Measurements from ENCODE around the gene SLC27A1. TPM values are rescaled to one million over a fixed set of nuclear protein-coding genes. Genes with fewer than 3 reads are reported as not detected.
"Not testable (repeated sequence)": the region's sequence is repeated elsewhere in the genome, so short reads cannot be mapped to it uniquely, and the experiment has no call there.

Gene SLC27A1
- total RNA-seq, 1 donor from 2014 or later, result 59.3 TPM

- Histone ChIP-seq H3K4me3 (no peak overlapping the region), H3K4me1 (peaks cover 36% of the 10 kb centered on the region), H3K36me3 (peaks cover 26% of the 10 kb centered on the region), H3K27me3 (ENCODE audit: low read depth) (no peaks in the 10 kb centered on the region), H3K27ac (replicated peaks) (peak overlapping the region; percentile 65), H3K9me3 (replicated peaks) (no peaks in the 10 kb centered on the region)
- no peak for TF ChIP-seq CTCF (IDR thresholded peaks at IDR 0.05; ENCODE audit: borderline replicate concordance)
- intact Hi-C loops (cut with micrococcal nuclease), result no loop called here
- DNase-seq, result no peak
Observed at GRCh38 chr19:17491287-17491686, 21.0 kb downstream of the SLC27A1 start.

- no peak overlapping the region for H3K4me3 ChIP-seq
- peaks cover 29% of the 10 kb centered on the region for H3K36me3 ChIP-seq
- TF ChIP-seq CTCF (IDR thresholded peaks at IDR 0.05; ENCODE audit: borderline replicate concordance), result no peak
- peaks cover 44% of the 10 kb centered on the region for H3K4me1 ChIP-seq
- H3K9me3 ChIP-seq (replicated peaks), result no peaks in the 10 kb centered on the region
- no peak overlapping the region for H3K27ac ChIP-seq (replicated peaks)
- intact Hi-C loops (cut with micrococcal nuclease), result no loop called here
- DNase-seq, result no peak
- no peaks in the 10 kb centered on the region for H3K27me3 ChIP-seq (ENCODE audit: low read depth)
Observed at GRCh38 chr19:17495639-17496296, 25.4 kb downstream of the SLC27A1 start.

GRCh38 chr19:17496337-17496997, 26.1 kb downstream of the SLC27A1 start:
- H3K9me3 ChIP-seq (replicated peaks), result no peaks in the 10 kb centered on the region
- intact Hi-C loops (cut with micrococcal nuclease), result no loop called here
- no peak overlapping the region for H3K4me3 ChIP-seq
- peaks cover 36% of the 10 kb centered on the region for H3K36me3 ChIP-seq
- peak; percentile 63 for DNase-seq
- H3K4me1 ChIP-seq, result peaks cover 44% of the 10 kb centered on the region
- H3K27ac ChIP-seq (replicated peaks), result no peak overlapping the region
- H3K27me3 ChIP-seq (ENCODE audit: low read depth), result no peaks in the 10 kb centered on the region
- peak; percentile 85 for TF ChIP-seq CTCF (IDR thresholded peaks at IDR 0.05; ENCODE audit: borderline replicate concordance)

GRCh38 chr19:17497149-17497798, 26.9 kb downstream of the SLC27A1 start:
- intact Hi-C loops (cut with micrococcal nuclease), result no loop called here
- Histone ChIP-seq H3K27ac (replicated peaks) (peak overlapping the region; percentile 69), H3K4me3 (no peak overlapping the region), H3K27me3 (ENCODE audit: low read depth) (no peaks in the 10 kb centered on the region), H3K4me1 (peaks cover 44% of the 10 kb centered on the region), H3K36me3 (peaks cover 37% of the 10 kb centered on the region), H3K9me3 (replicated peaks) (no peaks in the 10 kb centered on the region)
- DNase-seq, result no peak
- TF ChIP-seq CTCF (IDR thresholded peaks at IDR 0.05; ENCODE audit: borderline replicate concordance), result no peak

- Histone ChIP-seq H3K36me3 (peaks cover 48% of the 10 kb centered on the region), H3K27ac (replicated peaks) (peak overlapping the region; percentile 69), H3K4me1 (peaks cover 44% of the 10 kb centered on the region)
- H3K9me3 ChIP-seq (replicated peaks); DNase-seq; H3K4me3 ChIP-seq; H3K27me3 ChIP-seq (ENCODE audit: low read depth); intact Hi-C loops (cut with micrococcal nuclease): not testable (repeated sequence)
- peak; percentile 23 for TF ChIP-seq CTCF (IDR thresholded peaks at IDR 0.05; ENCODE audit: borderline replicate concordance)
Observed at GRCh38 chr19:17499025-17499424, 28.7 kb downstream of the SLC27A1 start.
